Liver (tissue), 9 donors: ENCODE measurements around the gene CA10. TPM values are rescaled to one million over a fixed set of nuclear protein-coding genes. Genes with fewer than 3 reads are reported as not detected.

ENCODE experiments used
- DNase-seq: peaks from one replicate; pipeline ENCODE4 v3.0.0-alpha.2; 2017; ENCODE audit warnings: low spot score
- H3K27ac ChIP-seq, 2 donors: one replicate each; pipeline ENCODE4 v1.7.0; 2013; ENCODE audit warnings: inconsistent platforms in 2 of 2, low read length in 2 of 2, control low read depth in 1 of 2, low read depth in 1 of 2, mild to moderate bottlenecking in 1 of 2
- H3K27me3 ChIP-seq, 4 donors: one replicate each; pipeline versions ENCODE4 v1.6.1 to v1.7.0; 2013; ENCODE audit warnings: low read length in 3 of 4, inconsistent platforms in 1 of 4, mild to moderate bottlenecking in 1 of 4, moderate library complexity in 1 of 4; ENCODE audit not compliant: control insufficient read depth in 4 of 4, insufficient read depth in 4 of 4
- H3K36me3 ChIP-seq, 4 donors: one replicate each; pipeline versions ENCODE4 v1.6.1 to v1.7.0; 2013; ENCODE audit warnings: low read length in 3 of 4, mild to moderate bottlenecking in 3 of 4, low read depth in 1 of 4, moderate library complexity in 1 of 4; ENCODE audit not compliant: control insufficient read depth in 4 of 4, insufficient read depth in 3 of 4
- H3K4me1 ChIP-seq, 4 donors: one replicate each; pipeline versions ENCODE4 v1.6.1 to v1.7.0; 2013; ENCODE audit warnings: low read length in 3 of 4, mild to moderate bottlenecking in 3 of 4, moderate library complexity in 1 of 4; ENCODE audit not compliant: control insufficient read depth in 4 of 4, insufficient read depth in 4 of 4
- H3K4me3 ChIP-seq, 3 donors: one replicate each; pipeline versions ENCODE4 v1.6.1 to v1.7.0; 2013; ENCODE audit warnings: low read length in 3 of 3, control low read depth in 1 of 3, low read depth in 1 of 3, mild to moderate bottlenecking in 1 of 3
- H3K9ac ChIP-seq, 2 donors: one replicate each; pipeline ENCODE4 v1.7.0; 2013; ENCODE audit warnings: low read length in 2 of 2, mild to moderate bottlenecking in 2 of 2, moderate library complexity in 2 of 2, control low read depth in 1 of 2, low read depth in 1 of 2
- H3K9me3 ChIP-seq, 4 donors: one replicate each; pipeline versions ENCODE4 v1.6.1 to v1.7.0; 2013; ENCODE audit warnings: low read length in 3 of 4; ENCODE audit not compliant: control insufficient read depth in 4 of 4
- ATF3 ChIP-seq: IDR thresholded peaks from 2 replicates; pipeline ENCODE4 v1.6.1; 2016; ENCODE audit warnings: antibody characterized with exemption
- EGR1 ChIP-seq, 2 donors: IDR thresholded peaks; 2 replicates each; pipeline ENCODE4 v1.6.1; 2016 to 2018; ENCODE audit warnings: antibody characterized with exemption in 2 of 2, low read depth in 2 of 2
- FOXA1 ChIP-seq: IDR thresholded peaks from 2 replicates; pipeline ENCODE4 v1.6.1; 2016; ENCODE audit warnings: antibody characterized with exemption
- FOXA2 ChIP-seq: IDR thresholded peaks from 2 replicates; pipeline ENCODE4 v1.6.1; 2016; ENCODE audit warnings: antibody characterized with exemption
- GABPA ChIP-seq, 2 donors: IDR thresholded peaks in 1 of 2; conservative IDR thresholded peaks in 1 of 2; 2 replicates each; pipeline ENCODE4 v1.6.1; 2016; ENCODE audit warnings: antibody characterized with exemption in 2 of 2, mild to moderate bottlenecking in 1 of 2, moderate library complexity in 1 of 2
- HNF4A ChIP-seq, 2 donors: conservative IDR thresholded peaks; 2 replicates each; pipeline ENCODE4 v1.6.1; 2016; ENCODE audit warnings: antibody characterized with exemption in 2 of 2, mild to moderate bottlenecking in 2 of 2
- HNF4G ChIP-seq: IDR thresholded peaks from 2 replicates; pipeline ENCODE4 v1.6.1; 2016; ENCODE audit warnings: antibody characterized with exemption
- JUND ChIP-seq, 2 donors: IDR thresholded peaks; 2 replicates each; pipeline ENCODE4 v1.6.1; 2016; ENCODE audit warnings: antibody characterized with exemption in 2 of 2
- MAX ChIP-seq: IDR thresholded peaks from 2 replicates; pipeline ENCODE4 v1.6.1; 2016; ENCODE audit warnings: antibody characterized with exemption
- NR2F2 ChIP-seq: IDR thresholded peaks from 2 replicates; pipeline ENCODE4 v1.6.1; 2016; ENCODE audit warnings: antibody characterized with exemption
- RAD21 ChIP-seq, 2 donors: IDR thresholded peaks; 2 replicates each; pipeline ENCODE4 v1.6.1; 2016; ENCODE audit warnings: antibody characterized with exemption in 2 of 2, mild to moderate bottlenecking in 2 of 2
- REST ChIP-seq: IDR thresholded peaks from 2 replicates; pipeline ENCODE4 v1.6.1; 2016; ENCODE audit warnings: antibody characterized with exemption, mild to moderate bottlenecking
- RXRA ChIP-seq, 2 donors: IDR thresholded peaks; 2 replicates each; pipeline ENCODE4 v1.6.1; 2017 to 2018; ENCODE audit warnings: antibody characterized with exemption in 2 of 2, mild to moderate bottlenecking in 1 of 2
- SP1 ChIP-seq: IDR thresholded peaks from 2 replicates; pipeline ENCODE4 v1.6.1; 2018; ENCODE audit warnings: antibody characterized with exemption, mild to moderate bottlenecking
- TAF1 ChIP-seq: conservative IDR thresholded peaks from 2 replicates; pipeline ENCODE4 v1.6.1; 2016; ENCODE audit warnings: antibody characterized with exemption, mild to moderate bottlenecking
- YY1 ChIP-seq: IDR thresholded peaks from 2 replicates; pipeline ENCODE4 v1.6.1; 2016; ENCODE audit warnings: antibody characterized with exemption, mild to moderate bottlenecking
- WGBS: extraction: QIAGEN DNeasy Blood & Tissue Kit; methylation state at CpG from one replicate; pipeline ENCODE4 v1.1.7; 2013; 5-methylcytosine and 5-hydroxymethylcytosine counted together
- polyA plus RNA-seq, 2 donors: library from polyadenylated mRNA; stranded (reverse) in 1 of 2; unstranded in 1 of 2; fragments of 200-250 nt in 1 of 2; fragments of >200 nt in 1 of 2; fragmentation: Nextera tagmentation in 1 of 2; extraction: Ambion mirVana in 1 of 2; gene quantifications; one replicate each; pipeline versions ENCODE4 v1.2.1 to v1.2.3, GENCODE V29; 2013 to 2015
- total RNA-seq, 2 donors: library from RNA; depleted of rRNA; stranded (reverse); fragments of >200 nt; gene quantifications; one replicate each; pipeline ENCODE4 v1.2.3, GENCODE V29; 2014
- TF ChIP-seq, protein P1 (sequence below): fragments of 150-350 bp; IDR thresholded peaks from 2 replicates; pipeline ENCODE4 v1.5.1; 2017; ENCODE audit warnings: improper control_type of control experiment, low read depth, low read length; ENCODE audit not compliant: missing input control
- TF ChIP-seq, protein P2 (sequence below): IDR thresholded peaks from 2 replicates; pipeline ENCODE4 v1.6.1; 2016; ENCODE audit warnings: antibody characterized with exemption
- donor health status: healthy.
- donor health status: healthy.
- donor health status: healthy.
- donor health status: healthy.
- donor health status: healthy.

The CA10 gene
- total and polyA plus RNA-seq, 4 donors = 0.05 TPM; not detected in 3

DNA sequence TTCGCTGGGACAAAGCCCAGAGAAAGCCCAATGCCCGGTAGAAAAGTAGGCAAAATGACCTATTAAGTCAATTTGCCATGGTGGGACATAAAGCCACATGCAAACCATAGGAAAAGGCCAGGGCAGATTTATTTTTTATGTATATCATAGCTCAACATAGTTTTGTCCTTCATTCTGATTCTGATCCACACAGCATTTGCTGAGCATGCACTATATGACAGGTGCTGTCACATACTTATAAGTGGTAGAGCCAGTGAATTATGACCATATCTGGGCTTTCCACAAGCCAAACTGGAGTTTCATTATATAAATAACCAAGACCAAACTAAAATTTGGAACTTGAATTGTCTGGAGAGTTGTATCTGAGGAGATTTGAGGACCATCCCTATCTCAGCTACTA is 74.3 kb downstream of the CA10 start:
- no peak for TF ChIP-seq YY1
- TF ChIP-seq, protein P1, sequence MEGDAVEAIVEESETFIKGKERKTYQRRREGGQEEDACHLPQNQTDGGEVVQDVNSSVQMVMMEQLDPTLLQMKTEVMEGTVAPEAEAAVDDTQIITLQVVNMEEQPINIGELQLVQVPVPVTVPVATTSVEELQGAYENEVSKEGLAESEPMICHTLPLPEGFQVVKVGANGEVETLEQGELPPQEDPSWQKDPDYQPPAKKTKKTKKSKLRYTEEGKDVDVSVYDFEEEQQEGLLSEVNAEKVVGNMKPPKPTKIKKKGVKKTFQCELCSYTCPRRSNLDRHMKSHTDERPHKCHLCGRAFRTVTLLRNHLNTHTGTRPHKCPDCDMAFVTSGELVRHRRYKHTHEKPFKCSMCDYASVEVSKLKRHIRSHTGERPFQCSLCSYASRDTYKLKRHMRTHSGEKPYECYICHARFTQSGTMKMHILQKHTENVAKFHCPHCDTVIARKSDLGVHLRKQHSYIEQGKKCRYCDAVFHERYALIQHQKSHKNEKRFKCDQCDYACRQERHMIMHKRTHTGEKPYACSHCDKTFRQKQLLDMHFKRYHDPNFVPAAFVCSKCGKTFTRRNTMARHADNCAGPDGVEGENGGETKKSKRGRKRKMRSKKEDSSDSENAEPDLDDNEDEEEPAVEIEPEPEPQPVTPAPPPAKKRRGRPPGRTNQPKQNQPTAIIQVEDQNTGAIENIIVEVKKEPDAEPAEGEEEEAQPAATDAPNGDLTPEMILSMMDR = no peak
- TF ChIP-seq MAX = no peak
- TF ChIP-seq TAF1 = no peak
- TF ChIP-seq GABPA (IDR thresholded peaks at IDR 0.05 in 1 of 2, conservative IDR thresholded peaks at IDR 0.05 in 1 of 2) = no peak
- no peak for TF ChIP-seq HNF4G
- no peak for TF ChIP-seq FOXA2
- no peak for TF ChIP-seq NR2F2
- TF ChIP-seq JUND (IDR thresholded peaks at IDR 0.05) = no peak
- TF ChIP-seq EGR1 (IDR thresholded peaks at IDR 0.05; ENCODE audit: low read depth in 2 of 2) = no peak
- TF ChIP-seq, protein P2, sequence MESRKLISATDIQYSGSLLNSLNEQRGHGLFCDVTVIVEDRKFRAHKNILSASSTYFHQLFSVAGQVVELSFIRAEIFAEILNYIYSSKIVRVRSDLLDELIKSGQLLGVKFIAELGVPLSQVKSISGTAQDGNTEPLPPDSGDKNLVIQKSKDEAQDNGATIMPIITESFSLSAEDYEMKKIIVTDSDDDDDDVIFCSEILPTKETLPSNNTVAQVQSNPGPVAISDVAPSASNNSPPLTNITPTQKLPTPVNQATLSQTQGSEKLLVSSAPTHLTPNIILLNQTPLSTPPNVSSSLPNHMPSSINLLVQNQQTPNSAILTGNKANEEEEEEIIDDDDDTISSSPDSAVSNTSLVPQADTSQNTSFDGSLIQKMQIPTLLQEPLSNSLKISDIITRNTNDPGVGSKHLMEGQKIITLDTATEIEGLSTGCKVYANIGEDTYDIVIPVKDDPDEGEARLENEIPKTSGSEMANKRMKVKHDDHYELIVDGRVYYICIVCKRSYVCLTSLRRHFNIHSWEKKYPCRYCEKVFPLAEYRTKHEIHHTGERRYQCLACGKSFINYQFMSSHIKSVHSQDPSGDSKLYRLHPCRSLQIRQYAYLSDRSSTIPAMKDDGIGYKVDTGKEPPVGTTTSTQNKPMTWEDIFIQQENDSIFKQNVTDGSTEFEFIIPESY = no peak
- TF ChIP-seq ATF3 = no peak
- TF ChIP-seq HNF4A (conservative IDR thresholded peaks at IDR 0.05) = no peak
- TF ChIP-seq REST = no peak
- TF ChIP-seq SP1 = no peak
- TF ChIP-seq RXRA (IDR thresholded peaks at IDR 0.05) = no peak
- TF ChIP-seq RAD21 (IDR thresholded peaks at IDR 0.05) = no peak
- TF ChIP-seq FOXA1 = no peak
- H3K9me3 ChIP-seq = peaks cover 0 to 3% (median 0%) of the 10 kb centered on the region in 4 donors
- H3K4me3 ChIP-seq = no peak overlapping the region
- DNase-seq = no peak
- H3K36me3 ChIP-seq = no peaks in the 10 kb centered on the region
- H3K27ac ChIP-seq = no peak overlapping the region
- WGBS = 58% methylated on average over 2 of the region's 2 CpGs
- no peak overlapping the region for H3K9ac ChIP-seq
- peaks cover 0 to 4% (median under 1%) of the 10 kb centered on the region in 4 donors for H3K27me3 ChIP-seq
- H3K4me1 ChIP-seq = no peaks in the 10 kb centered on the region
